M059J (cell line): ENCODE results near the gene CPM. TPM values are rescaled to one million over a fixed set of nuclear protein-coding genes. Genes with fewer than 3 reads are reported as not detected.
"Not testable (repeated sequence)": the region's sequence is repeated elsewhere in the genome, so short reads cannot be mapped to it uniquely, and the experiment has no call there.

Source experiments
- DNase-seq: peaks from one replicate; pipeline ENCODE4 v3.0.0-alpha.2; 2012; ENCODE audit warnings: low read depth
- total RNA-seq: library from RNA; depleted of rRNA; stranded (reverse); fragments of >200 nt; shearing (Covaris generic); gene quantifications from 2 replicates; pipeline ENCODE4 v1.2.3, GENCODE V29; 2014; rRNA removed

The CPM gene
- total RNA-seq, 1 experiment from 2014 or later: 26.0 TPM

DNA sequence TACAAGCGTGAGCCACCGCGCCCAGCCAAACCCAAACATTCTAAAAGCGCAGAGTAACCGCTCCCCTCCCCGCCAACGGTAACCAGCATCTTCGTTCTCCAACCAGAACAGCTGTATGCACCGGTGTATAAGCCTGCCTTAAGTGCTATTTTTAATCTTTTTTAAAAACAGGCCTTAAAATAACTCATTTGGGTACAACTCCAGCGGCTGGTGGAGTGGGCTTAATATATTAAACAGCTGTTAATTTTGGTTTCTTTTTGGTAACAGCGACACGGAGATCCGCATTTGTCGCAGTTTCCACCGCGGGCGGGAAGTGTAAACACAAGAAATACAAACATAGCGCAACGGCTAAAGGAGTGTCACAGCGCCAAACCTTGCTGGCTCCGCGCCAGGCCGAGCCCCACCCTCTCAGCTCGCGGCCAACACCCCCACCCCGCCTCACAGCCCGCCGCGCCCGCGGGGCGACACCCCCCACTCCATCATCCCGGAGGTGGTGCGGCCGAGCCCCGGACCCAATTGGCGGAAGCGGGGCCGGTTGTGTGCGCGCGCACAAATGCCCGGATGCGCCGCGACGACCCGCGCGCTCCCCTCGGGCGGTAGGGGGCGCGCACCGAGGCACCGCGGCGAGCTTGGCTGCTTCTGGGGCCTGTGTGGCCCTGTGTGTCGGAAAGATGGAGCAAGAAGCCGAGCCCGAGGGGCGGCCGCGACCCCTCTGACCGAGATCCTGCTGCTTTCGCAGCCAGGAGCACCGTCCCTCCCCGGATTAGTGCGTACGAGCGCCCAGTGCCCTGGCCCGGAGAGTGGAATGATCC, 125.2 kb downstream of the CPM start, which contains the start of gene MDM2:
Gene MDM2 (plus strand): TSS at position 602 of the 812 bp plus-strand sequence. CDS start 301 bp downstream, outside the sequence.
- peak; percentile 86 for DNase-seq

DNA sequence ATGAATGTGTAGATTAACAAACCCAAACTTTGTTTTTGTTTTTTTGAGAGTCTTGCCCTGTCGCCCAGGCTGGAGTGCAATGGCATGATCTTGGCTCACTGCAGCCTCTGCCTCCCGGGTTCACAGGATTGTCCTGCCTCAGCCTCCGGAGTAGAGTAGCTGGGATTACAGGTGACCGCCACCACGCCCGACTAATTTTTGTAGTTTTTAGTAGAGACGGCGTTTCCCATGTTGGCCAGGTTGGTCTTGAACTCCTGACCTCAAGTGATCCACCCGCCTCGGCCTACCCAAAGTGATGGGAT, 125.7 kb downstream of the CPM start:
- not testable (repeated sequence) for DNase-seq

GRCh38 chr12:68806488-68807237, 126.3 kb downstream of the CPM start:
- no peak for DNase-seq

DNA sequence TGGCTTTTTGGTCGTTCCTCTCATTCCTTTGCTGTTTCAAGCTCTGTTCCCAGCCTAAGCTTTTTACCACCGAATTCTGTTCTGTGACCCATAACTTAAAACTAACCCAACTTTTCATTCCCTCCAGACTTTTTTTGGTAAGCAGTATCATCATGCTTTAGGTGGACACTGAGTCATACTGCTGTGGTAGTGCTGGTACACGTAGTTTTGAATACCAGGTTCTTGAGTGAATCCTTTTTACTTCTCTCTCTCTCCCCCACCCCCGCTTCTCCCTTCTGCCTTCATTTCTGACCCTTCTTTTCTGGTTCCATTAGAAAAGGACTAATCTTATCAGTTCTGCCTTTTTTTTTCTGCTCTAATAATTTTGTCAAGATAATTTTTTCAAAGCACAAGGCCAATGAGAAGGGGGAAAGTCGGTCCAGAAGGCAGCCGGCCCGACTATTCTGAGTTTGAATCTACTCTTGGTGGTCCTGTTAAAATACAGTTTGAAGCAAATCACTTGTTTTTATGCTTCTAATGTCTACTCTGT, 127.3 kb downstream of the CPM start:
- DNase-seq: peak; percentile 45

DNA sequence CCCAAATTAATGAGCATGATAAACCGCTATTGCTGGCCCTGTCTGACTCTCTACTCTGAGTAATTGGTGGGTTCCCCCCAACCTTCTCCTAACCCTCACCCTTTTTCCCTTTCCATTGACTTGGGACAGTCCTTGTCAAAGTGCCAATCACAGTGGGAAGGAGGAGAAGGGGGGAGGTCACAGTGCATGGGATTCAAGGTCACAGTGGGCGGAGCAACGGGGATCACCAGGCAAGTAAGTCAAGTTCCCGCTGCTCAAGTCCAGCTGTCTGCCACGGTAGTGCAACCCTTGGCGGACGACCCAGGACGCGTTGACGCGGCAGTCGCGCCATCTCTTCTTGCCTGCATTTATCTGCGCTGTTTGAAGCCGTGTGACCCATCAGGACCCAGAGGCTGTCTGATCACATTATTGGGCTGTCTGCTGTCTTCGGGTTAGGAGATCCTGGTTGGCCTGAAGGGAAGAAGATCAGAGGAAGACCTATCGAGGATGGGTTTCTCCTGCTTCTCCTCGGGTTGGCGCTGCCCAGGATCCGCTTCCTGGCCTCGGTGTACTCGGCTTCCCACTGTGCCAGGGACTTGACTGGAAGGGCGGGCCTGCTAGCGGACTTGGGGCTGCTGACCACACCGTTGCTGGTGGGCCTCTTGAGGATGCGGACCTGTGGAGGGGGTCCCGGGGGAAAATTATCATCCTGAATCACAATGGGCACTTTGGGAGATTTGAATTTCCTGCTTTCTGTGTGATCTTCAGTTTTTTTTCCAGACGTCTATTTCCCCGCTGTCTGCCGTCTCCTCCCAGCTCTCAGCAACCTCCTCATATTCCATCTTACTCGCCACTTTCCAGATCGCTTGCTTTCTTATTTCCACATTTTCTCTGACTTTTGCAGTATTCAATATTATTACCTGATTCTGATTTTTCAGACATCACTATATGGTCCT, 128.0 kb downstream of the CPM start:
- no peak for DNase-seq

- DNase-seq: no peak
Measured at GRCh38 chr12:68803948-68804656, 128.9 kb downstream of the CPM start.

GRCh38 chr12:68802911-68803651, 129.9 kb downstream of the CPM start:
- not testable (repeated sequence) for DNase-seq

GRCh38 chr12:68802372-68802745, 130.6 kb downstream of the CPM start:
- DNase-seq: not testable (repeated sequence)

Other genes starting within 250 kb of the CPM start
- 89.2 and 91.2 TPM in 2 replicates for gene NUP107, start 246.2 kb downstream of the CPM start, total RNA-seq
- gene SLC35E3, start 187.0 kb downstream of the CPM start, total RNA-seq: 3.4 and 9.1 TPM in 2 replicates
- gene MDM2, start 125.0 kb downstream of the CPM start, total RNA-seq: 33.5 and 45.2 TPM in 2 replicates